Measurements from ENCODE around the gene PNPLA3.
A peak's percentile ranks its signal among the peaks of the same experiment; 100 is the strongest.

The PNPLA3 gene

GRCh38 chr22:43924877-43925276 is 1.3 kb downstream of the PNPLA3 start:
- DNase-seq (ENCODE audit: low read depth): no peak
- no peak for TF ChIP-seq CTCF (conservative IDR thresholded peaks at IDR 0.05; ENCODE audit: low read depth, low read length)
- H3K4me3 ChIP-seq (ENCODE audit: low read depth, low read length): peak overlapping the region; percentile 72

- no peak overlapping the region for H3K4me3 ChIP-seq (ENCODE audit: low read depth, low read length)
- DNase-seq (ENCODE audit: low read depth): no peak
- TF ChIP-seq CTCF (conservative IDR thresholded peaks at IDR 0.05; ENCODE audit: low read depth, low read length): no peak
Measured at GRCh38 chr22:43925433-43926348, 2.1 kb downstream of the PNPLA3 start.

GRCh38 chr22:43926349-43926710 is 2.7 kb downstream of the PNPLA3 start:
- H3K4me3 ChIP-seq (ENCODE audit: low read depth, low read length): no peak overlapping the region
- DNase-seq (ENCODE audit: low read depth): no peak
- TF ChIP-seq CTCF (conservative IDR thresholded peaks at IDR 0.05; ENCODE audit: low read depth, low read length): no peak

GRCh38 chr22:43928468-43928867 is 4.9 kb downstream of the PNPLA3 start:
- DNase-seq (ENCODE audit: low read depth): no peak
- no peak for TF ChIP-seq CTCF (conservative IDR thresholded peaks at IDR 0.05; ENCODE audit: low read depth, low read length)

GRCh38 chr22:43928908-43929307 is 5.3 kb downstream of the PNPLA3 start:
- no peak for TF ChIP-seq CTCF (conservative IDR thresholded peaks at IDR 0.05; ENCODE audit: low read depth, low read length)
- no peak for DNase-seq (ENCODE audit: low read depth)
- H3K4me3 ChIP-seq (ENCODE audit: low read depth, low read length): no peak overlapping the region

More at GRCh38 chr22:43928468-43928867, 4.9 kb downstream of the PNPLA3 start:
- no peak overlapping the region for H3K4me3 ChIP-seq (ENCODE audit: low read depth, low read length)

GRCh38 chr22:43931771-43932170 is 8.2 kb downstream of the PNPLA3 start:
- no peak for TF ChIP-seq CTCF (conservative IDR thresholded peaks at IDR 0.05; ENCODE audit: low read depth, low read length)
- DNase-seq (ENCODE audit: low read depth): no peak
- H3K4me3 ChIP-seq (ENCODE audit: low read depth, low read length): no peak overlapping the region

- DNase-seq (ENCODE audit: low read depth): no peak
- no peak for TF ChIP-seq CTCF (conservative IDR thresholded peaks at IDR 0.05; ENCODE audit: low read depth, low read length)
- H3K4me3 ChIP-seq (ENCODE audit: low read depth, low read length): no peak overlapping the region
Measured at GRCh38 chr22:43941449-43941848, 17.8 kb downstream of the PNPLA3 start.
